Activated naive CD8-positive, alpha-beta T cell (primary cell): Measurements from ENCODE around the gene UBE2J2.
A peak's percentile ranks its signal among the peaks of the same experiment; 100 is the strongest.

Experiments used
- H3K27ac Mint-ChIP-seq: one replicate; pipeline ENCODE4 v1.8.0; 2021; ENCODE audit warnings: mixed read lengths
- H3K27me3 Mint-ChIP-seq: one replicate; pipeline ENCODE4 v1.8.0; 2021; ENCODE audit warnings: mixed read lengths
- H3K36me3 Mint-ChIP-seq: one replicate; pipeline ENCODE4 v1.8.0; 2021; ENCODE audit warnings: mixed read lengths
- H3K4me1 Mint-ChIP-seq: one replicate; pipeline ENCODE4 v1.8.0; 2021; ENCODE audit warnings: low read depth, mixed read lengths
- H3K4me3 Mint-ChIP-seq: one replicate; pipeline ENCODE4 v1.8.0; 2021; ENCODE audit warnings: mild to moderate bottlenecking, mixed read lengths
- H3K9me3 Mint-ChIP-seq: one replicate; pipeline ENCODE4 v1.8.0; 2021; ENCODE audit warnings: low read depth, mixed read lengths

The UBE2J2 gene

GRCh38 chr1:1218524-1219200 is 55.0 kb downstream of the UBE2J2 start:
- Mint-ChIP-seq H3K36me3 (peaks cover 8% of the 10 kb centered on the region), H3K27me3 (no peaks in the 10 kb centered on the region), H3K27ac (no peak overlapping the region), H3K9me3 (no peaks in the 10 kb centered on the region), H3K4me1 (peaks cover 22% of the 10 kb centered on the region), H3K4me3 (no peak overlapping the region)

- peaks cover 8% of the 10 kb centered on the region for H3K36me3 Mint-ChIP-seq
- H3K9me3 Mint-ChIP-seq = no peaks in the 10 kb centered on the region
- H3K27me3 Mint-ChIP-seq = no peaks in the 10 kb centered on the region
- H3K4me3 Mint-ChIP-seq = no peak overlapping the region
- H3K27ac Mint-ChIP-seq = peak overlapping the region; percentile 61
- peaks cover 22% of the 10 kb centered on the region for H3K4me1 Mint-ChIP-seq
These were observed 55.8 kb downstream of the UBE2J2 start for GRCh38 chr1:1217621-1218523.

GRCh38 chr1:1216770-1217620 is 56.7 kb downstream of the UBE2J2 start:
- no peaks in the 10 kb centered on the region for H3K27me3 Mint-ChIP-seq

GRCh38 chr1:1215881-1216605 is 57.6 kb downstream of the UBE2J2 start:
- no peaks in the 10 kb centered on the region for H3K27me3 Mint-ChIP-seq
- H3K27ac Mint-ChIP-seq = no peak overlapping the region
- peaks cover 22% of the 10 kb centered on the region for H3K4me1 Mint-ChIP-seq
- H3K9me3 Mint-ChIP-seq = no peaks in the 10 kb centered on the region
- no peak overlapping the region for H3K4me3 Mint-ChIP-seq
- H3K36me3 Mint-ChIP-seq = peaks cover 5% of the 10 kb centered on the region

More at GRCh38 chr1:1216770-1217620, 56.7 kb downstream of the UBE2J2 start:
- peaks cover 5% of the 10 kb centered on the region for H3K36me3 Mint-ChIP-seq
- no peaks in the 10 kb centered on the region for H3K9me3 Mint-ChIP-seq
- peaks cover 22% of the 10 kb centered on the region for H3K4me1 Mint-ChIP-seq
- H3K27ac Mint-ChIP-seq = peak overlapping the region; percentile 72
- H3K4me3 Mint-ChIP-seq = peak overlapping the region; percentile 67

GRCh38 chr1:1215080-1215676 is 58.5 kb downstream of the UBE2J2 start:
- Mint-ChIP-seq H3K27ac (peak overlapping the region; percentile 58), H3K9me3 (no peaks in the 10 kb centered on the region), H3K4me3 (peak overlapping the region; percentile 71), H3K36me3 (peaks cover 5% of the 10 kb centered on the region), H3K27me3 (no peaks in the 10 kb centered on the region), H3K4me1 (peaks cover 22% of the 10 kb centered on the region)

- H3K27me3 Mint-ChIP-seq = no peaks in the 10 kb centered on the region
- H3K4me1 Mint-ChIP-seq = peaks cover 28% of the 10 kb centered on the region
- peak within 1 kb of the TSS; percentile 72 for H3K4me3 Mint-ChIP-seq
- H3K9me3 Mint-ChIP-seq = no peaks in the 10 kb centered on the region
- H3K36me3 Mint-ChIP-seq = peaks cover 5% of the 10 kb centered on the region
- peak within 1 kb of the TSS; percentile 61 for H3K27ac Mint-ChIP-seq
These were observed 60.0 kb downstream of the UBE2J2 start, which contains the start of gene TNFRSF4 for GRCh38 chr1:1213345-1214265. TNFRSF4 (minus strand) TSS chr1:1214153; CDS start chr1:1214127, 26 bp downstream.

- H3K27ac Mint-ChIP-seq = no peak overlapping the region
- H3K4me1 Mint-ChIP-seq = peaks cover 33% of the 10 kb centered on the region
- peaks cover 5% of the 10 kb centered on the region for H3K36me3 Mint-ChIP-seq
- H3K4me3 Mint-ChIP-seq = peak overlapping the region; percentile 20
- H3K27me3 Mint-ChIP-seq = no peaks in the 10 kb centered on the region
- no peaks in the 10 kb centered on the region for H3K9me3 Mint-ChIP-seq
These were observed 60.8 kb downstream of the UBE2J2 start for GRCh38 chr1:1212780-1213344.

- Mint-ChIP-seq H3K9me3 (no peaks in the 10 kb centered on the region), H3K4me3 (peak overlapping the region; percentile 57), H3K36me3 (peaks cover 4% of the 10 kb centered on the region), H3K4me1 (peaks cover 31% of the 10 kb centered on the region), H3K27me3 (no peaks in the 10 kb centered on the region), H3K27ac (no peak overlapping the region)
These were observed 61.9 kb downstream of the UBE2J2 start for GRCh38 chr1:1211541-1212441.

- Mint-ChIP-seq H3K4me1 (peaks cover 27% of the 10 kb centered on the region), H3K27me3 (no peaks in the 10 kb centered on the region), H3K9me3 (no peaks in the 10 kb centered on the region), H3K27ac (no peak overlapping the region), H3K36me3 (no peaks in the 10 kb centered on the region), H3K4me3 (peak overlapping the region; percentile 57)
These were observed 62.7 kb downstream of the UBE2J2 start for GRCh38 chr1:1210726-1211540.

GRCh38 chr1:1208713-1209433 is 64.8 kb downstream of the UBE2J2 start:
- H3K36me3 Mint-ChIP-seq = no peaks in the 10 kb centered on the region
- H3K4me3 Mint-ChIP-seq = peak overlapping the region; percentile 87
- peak overlapping the region; percentile 92 for H3K27ac Mint-ChIP-seq
- H3K27me3 Mint-ChIP-seq = no peaks in the 10 kb centered on the region
- H3K9me3 Mint-ChIP-seq = no peaks in the 10 kb centered on the region
- H3K4me1 Mint-ChIP-seq = peaks cover 14% of the 10 kb centered on the region

- H3K4me1 Mint-ChIP-seq = peaks cover 14% of the 10 kb centered on the region
- no peaks in the 10 kb centered on the region for H3K9me3 Mint-ChIP-seq
- no peaks in the 10 kb centered on the region for H3K27me3 Mint-ChIP-seq
- H3K36me3 Mint-ChIP-seq = no peaks in the 10 kb centered on the region
- H3K4me3 Mint-ChIP-seq = peak overlapping the region; percentile 87
- no peak overlapping the region for H3K27ac Mint-ChIP-seq
These were observed 66.1 kb downstream of the UBE2J2 start for GRCh38 chr1:1207571-1207892.
